Kidney (tissue), 14 donors: Measurements from ENCODE around the gene SLC26A1. TPM values are rescaled to one million over a fixed set of nuclear protein-coding genes. Genes with fewer than 3 reads are reported as not detected.

ENCODE experiments used
- DNase-seq, 5 donors: peaks; one replicate each; pipeline ENCODE4 v3.0.0-alpha.2; 2013 to 2020
- FAIRE-seq: peaks from 2 replicates; lab custom pipeline; 2012; peaks lifted over from hg19 to GRCh38; lab: Jason Lieb, UNC
- H3K27ac ChIP-seq, 2 donors: one replicate each; pipeline ENCODE4 v1.7.0; 2013; ENCODE audit warnings: low read depth in 2 of 2, low read length in 2 of 2, inconsistent platforms in 1 of 2
- H3K27me3 ChIP-seq: one replicate; pipeline ENCODE4 v1.7.1; 2013; ENCODE audit warnings: low read length, inconsistent platforms; ENCODE audit not compliant: control insufficient read depth, insufficient read depth
- H3K36me3 ChIP-seq, 3 donors: one replicate each; pipeline versions ENCODE4 v1.7.0 to v1.7.1; 2013; ENCODE audit warnings: low read length in 3 of 3, control low read depth in 1 of 3, inconsistent platforms in 1 of 3; ENCODE audit not compliant: insufficient read depth in 3 of 3, control insufficient read depth in 2 of 3
- H3K4me1 ChIP-seq, 3 donors: one replicate each; pipeline versions ENCODE4 v1.7.0 to v1.7.1; 2013; ENCODE audit warnings: low read length in 3 of 3, inconsistent platforms in 1 of 3, low read depth in 1 of 3; ENCODE audit not compliant: control insufficient read depth in 2 of 3, insufficient read depth in 2 of 3
- H3K4me3 ChIP-seq, 3 donors: one replicate each; pipeline versions ENCODE4 v1.7.0 to v1.8.1; 2013; ENCODE audit warnings: low read length in 3 of 3, control low read depth in 1 of 3, inconsistent platforms in 1 of 3
- H3K9ac ChIP-seq, 3 donors: one replicate each; pipeline versions ENCODE4 v1.7.0 to v1.7.1; 2013; ENCODE audit warnings: low read length in 3 of 3, control low read depth in 1 of 3, inconsistent platforms in 1 of 3
- H3K9me3 ChIP-seq, 3 donors: one replicate each; pipeline versions ENCODE4 v1.7.0 to v1.7.1; 2013; ENCODE audit warnings: low read length in 3 of 3, control low read depth in 1 of 3, inconsistent platforms in 1 of 3; ENCODE audit not compliant: control insufficient read depth in 2 of 3, insufficient read depth in 1 of 3
- CTCF ChIP-seq: IDR thresholded peaks from 3 replicates; pipeline ENCODE4 v1.5.1; 2012; ENCODE audit warnings: mild to moderate bottlenecking, moderate library complexity, borderline replicate concordance; ENCODE audit not compliant: insufficient read depth; ENCODE audit errors: extremely low read depth
- intact Hi-C: fragments of 100-400 bp; cut with DNase I; formaldehyde crosslinking; loops from one replicate; pipeline ENCODE4 v1.11.1; 2022
- polyA plus RNA-seq: library from polyadenylated mRNA; stranded (reverse); fragments of 350-450 nt; fragmentation: Illumina TruSeq; extraction: RNeasy Lipid Tissue Mini Kit (QIAGEN cat#74804); gene quantifications from one replicate; pipeline ENCODE4 v1.2.3, GENCODE V29; 2014; ENCODE audit warnings: low read depth, low replicate concordance; ENCODE audit not compliant: insufficient read depth
- total RNA-seq: library from RNA; stranded (reverse); fragmentation: NEBNext Ultra II Directional; extraction: Animal tissue kit (Norgen Biotek cat#: 25700); gene quantifications from one replicate; pipeline ENCODE4 v1.2.1, GENCODE V29; 2021
- donor health status: control.
- donor health status: control.
- donor health status: control.
- donor health status: control.
- donor health status: control.
- donor health status: DM: yes; HTN: yes; CAD: no.
- donor health status: Normal renal cell carcinoma (clear cell type).

The SLC26A1 gene
- total and polyA plus RNA-seq, 2 donors from 2014 or later = 2.9 to 10.2 TPM

- Histone ChIP-seq H3K36me3 (no peaks in the 10 kb centered on the region), H3K9me3 (no peaks in the 10 kb centered on the region), H3K4me3 (no peak overlapping the region), H3K27me3 (no peaks in the 10 kb centered on the region), H3K4me1 (no peaks in the 10 kb centered on the region), H3K27ac (no peak overlapping the region), H3K9ac (no peak overlapping the region)
- DNase-seq (peak in 3 of 5 donors; percentile 62 to 69 (median 67)), FAIRE-seq (no peak)
- TF ChIP-seq CTCF = no peak
- intact Hi-C loops = no loop called here
Observed at GRCh38 chr4:1019729-1020470, 26.7 kb upstream of the SLC26A1 start.

DNA sequence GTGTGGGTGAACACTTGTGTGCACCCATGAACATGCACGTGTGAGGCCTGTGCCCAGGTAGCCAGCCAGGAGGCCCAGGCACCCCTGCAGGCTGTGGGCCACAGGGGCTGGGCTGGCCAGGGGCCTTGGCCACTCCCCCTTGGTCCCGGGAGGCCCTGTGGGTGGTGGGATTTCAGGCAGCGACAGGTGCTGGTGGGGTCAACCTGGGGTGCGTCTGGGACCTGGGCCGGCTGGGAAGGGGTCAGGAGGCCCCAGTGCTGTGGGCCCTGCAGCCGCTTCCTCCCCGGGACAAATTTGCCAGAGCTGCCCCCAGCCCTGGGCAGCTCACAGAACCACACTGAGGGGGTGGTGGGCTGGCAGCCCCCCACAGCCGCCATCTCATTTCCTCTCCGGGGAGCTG is 26.1 kb upstream of the SLC26A1 start:
- Histone ChIP-seq H3K36me3 (no peaks in the 10 kb centered on the region), H3K9ac (no peak overlapping the region), H3K4me1 (no peaks in the 10 kb centered on the region), H3K27ac (no peak overlapping the region), H3K9me3 (no peaks in the 10 kb centered on the region), H3K4me3 (no peak overlapping the region), H3K27me3 (no peaks in the 10 kb centered on the region)
- no peak for DNase-seq
- TF ChIP-seq CTCF = no peak
- intact Hi-C loops = no loop called here
- no peak for FAIRE-seq

GRCh38 chr4:1018147-1019020 is 25.2 kb upstream of the SLC26A1 start:
- Histone ChIP-seq H3K4me3 (no peak overlapping the region), H3K4me1 (no peaks in the 10 kb centered on the region), H3K36me3 (no peaks in the 10 kb centered on the region), H3K9ac (no peak overlapping the region), H3K27ac (no peak overlapping the region), H3K27me3 (no peaks in the 10 kb centered on the region), H3K9me3 (no peaks in the 10 kb centered on the region)
- DNase-seq (peak in 2 of 5 donors; percentile 61 to 62), FAIRE-seq (no peak)
- intact Hi-C loops = no loop called here
- no peak for TF ChIP-seq CTCF
